DOHH2 (cell line): Measurements from ENCODE around the gene SCT.

Source experiments
- H3F3A ChIP-seq: fragments of 200-600 bp; sonication (generic), shearing (Covaris generic); 2 replicates; pipeline ENCODE4 v1.6.0; 2016; ENCODE audit warnings: antibody characterized with exemption, mild to moderate bottlenecking; ENCODE audit not compliant: control insufficient read depth, insufficient read depth
- H3K27ac ChIP-seq: fragments of 200-600 bp; sonication (generic); 2 replicates; pipeline ENCODE4 v1.5.1; 2014; ENCODE audit warnings: low read depth, mild to moderate bottlenecking, low read length, moderate library complexity
- H3K27me3 ChIP-seq: fragments of 200-600 bp; sonication (generic); 2 replicates; pipeline ENCODE4 v1.6.1; 2014; ENCODE audit warnings: mild to moderate bottlenecking, low read length, mixed read lengths; ENCODE audit not compliant: control insufficient read depth
- H3K36me3 ChIP-seq: fragments of 200-600 bp; sonication (generic); 2 replicates; pipeline ENCODE4 v1.6.1; 2014; ENCODE audit warnings: mild to moderate bottlenecking, low read length, moderate library complexity, mixed read lengths; ENCODE audit not compliant: control insufficient read depth
- H3K4me1 ChIP-seq: fragments of 200-600 bp; sonication (generic); 2 replicates; pipeline ENCODE4 v1.6.1; 2014; ENCODE audit warnings: mild to moderate bottlenecking, low read length, mixed read lengths; ENCODE audit not compliant: control insufficient read depth
- H3K4me2 ChIP-seq: fragments of 200-600 bp; sonication (generic); 2 replicates; pipeline ENCODE4 v1.6.0; 2014; ENCODE audit warnings: mild to moderate bottlenecking, low read length, moderate library complexity
- H3K4me3 ChIP-seq: fragments of 200-600 bp; sonication (generic); 2 replicates; pipeline ENCODE4 v1.5.1; 2014; ENCODE audit warnings: mild to moderate bottlenecking, low read length, mixed read lengths
- H3K79me2 ChIP-seq: fragments of 200-600 bp; sonication (generic); 2 replicates; pipeline ENCODE4 v1.6.1; 2014; ENCODE audit warnings: mild to moderate bottlenecking, low read length, mixed read lengths; ENCODE audit not compliant: control insufficient read depth
- H3K9me2 ChIP-seq: fragments of 200-600 bp; sonication (generic); replicated peaks from 2 replicates; pipeline ENCODE4 v1.6.1; 2014; ENCODE audit warnings: mild to moderate bottlenecking, low read length, mixed read lengths; ENCODE audit not compliant: control insufficient read depth
- H3K9me3 ChIP-seq: fragments of 200-600 bp; sonication (generic); 2 replicates; pipeline ENCODE4 v1.6.1; 2014; ENCODE audit warnings: antibody characterized with exemption, low read length, mixed read lengths; ENCODE audit not compliant: control insufficient read depth, insufficient read depth
- H4K20me1 ChIP-seq: fragments of 200-600 bp; sonication (generic); 2 replicates; pipeline ENCODE4 v1.6.0; 2014; ENCODE audit warnings: low read depth, mild to moderate bottlenecking, antibody characterized with exemption, low read length, moderate library complexity; ENCODE audit not compliant: control insufficient read depth, insufficient read depth
- CTCF ChIP-seq: fragments of 200-600 bp; sonication (generic); IDR thresholded peaks from one replicate; pipeline ENCODE4 v1.5.1; 2014; ENCODE audit warnings: antibody characterized with exemption, mild to moderate bottlenecking, low read depth, low read length; ENCODE audit not compliant: poor library complexity, severe bottlenecking
- EZH2phosphoT487 ChIP-seq: fragments of 200-600 bp; sonication (generic); IDR thresholded peaks from 2 replicates; pipeline ENCODE4 v1.6.1; 2017; ENCODE audit warnings: borderline replicate concordance, mild to moderate bottlenecking, antibody characterized with exemption, low read length, moderate library complexity, mixed read lengths

Gene SCT

GRCh38 chr11:635945-636510 is 9.0 kb upstream of the SCT start:
- Histone ChIP-seq H4K20me1 (no peaks in the 10 kb centered on the region), H3K79me2 (no peaks in the 10 kb centered on the region), H3K4me1 (no peaks in the 10 kb centered on the region), H3K9me3 (no peaks in the 10 kb centered on the region), H3K4me3 (no peak overlapping the region), H3K36me3 (no peaks in the 10 kb centered on the region), H3F3A (no peaks in the 10 kb centered on the region), H3K27me3 (no peaks in the 10 kb centered on the region), H3K9me2 (no peaks in the 10 kb centered on the region), H3K4me2 (no peak overlapping the region), H3K27ac (no peak overlapping the region)
- no peak for TF ChIP-seq EZH2phosphoT487
- TF ChIP-seq CTCF, result no peak

GRCh38 chr11:630871-631270 is 3.9 kb upstream of the SCT start:
- peaks cover 13% of the 10 kb centered on the region for H3K4me1 ChIP-seq
- TF ChIP-seq EZH2phosphoT487 (no peak), CTCF (no peak)
- no peaks in the 10 kb centered on the region for H3K27me3 ChIP-seq
- H3K36me3 ChIP-seq, result no peaks in the 10 kb centered on the region
- H3K79me2 ChIP-seq, result no peaks in the 10 kb centered on the region
- H3K4me3 ChIP-seq, result no peak overlapping the region
- H4K20me1 ChIP-seq, result no peaks in the 10 kb centered on the region
- H3F3A ChIP-seq, result no peaks in the 10 kb centered on the region
- no peak overlapping the region for H3K4me2 ChIP-seq
- H3K9me2 ChIP-seq, result no peaks in the 10 kb centered on the region
- no peaks in the 10 kb centered on the region for H3K9me3 ChIP-seq
- H3K27ac ChIP-seq, result no peak overlapping the region

- Histone ChIP-seq H3F3A (no peaks in the 10 kb centered on the region), H4K20me1 (no peaks in the 10 kb centered on the region), H3K27me3 (no peaks in the 10 kb centered on the region), H3K79me2 (no peaks in the 10 kb centered on the region), H3K36me3 (no peaks in the 10 kb centered on the region), H3K9me3 (no peaks in the 10 kb centered on the region), H3K4me1 (peaks cover 13% of the 10 kb centered on the region), H3K4me3 (no peak overlapping the region), H3K4me2 (peak overlapping the region; percentile 29), H3K9me2 (no peaks in the 10 kb centered on the region), H3K27ac (no peak overlapping the region)
- no peak for TF ChIP-seq EZH2phosphoT487
- TF ChIP-seq CTCF, result no peak
These were observed 2.2 kb upstream of the SCT start for GRCh38 chr11:629237-629583.
